ENCODE measurements around the gene TUT7.

Gene TUT7

DNA sequence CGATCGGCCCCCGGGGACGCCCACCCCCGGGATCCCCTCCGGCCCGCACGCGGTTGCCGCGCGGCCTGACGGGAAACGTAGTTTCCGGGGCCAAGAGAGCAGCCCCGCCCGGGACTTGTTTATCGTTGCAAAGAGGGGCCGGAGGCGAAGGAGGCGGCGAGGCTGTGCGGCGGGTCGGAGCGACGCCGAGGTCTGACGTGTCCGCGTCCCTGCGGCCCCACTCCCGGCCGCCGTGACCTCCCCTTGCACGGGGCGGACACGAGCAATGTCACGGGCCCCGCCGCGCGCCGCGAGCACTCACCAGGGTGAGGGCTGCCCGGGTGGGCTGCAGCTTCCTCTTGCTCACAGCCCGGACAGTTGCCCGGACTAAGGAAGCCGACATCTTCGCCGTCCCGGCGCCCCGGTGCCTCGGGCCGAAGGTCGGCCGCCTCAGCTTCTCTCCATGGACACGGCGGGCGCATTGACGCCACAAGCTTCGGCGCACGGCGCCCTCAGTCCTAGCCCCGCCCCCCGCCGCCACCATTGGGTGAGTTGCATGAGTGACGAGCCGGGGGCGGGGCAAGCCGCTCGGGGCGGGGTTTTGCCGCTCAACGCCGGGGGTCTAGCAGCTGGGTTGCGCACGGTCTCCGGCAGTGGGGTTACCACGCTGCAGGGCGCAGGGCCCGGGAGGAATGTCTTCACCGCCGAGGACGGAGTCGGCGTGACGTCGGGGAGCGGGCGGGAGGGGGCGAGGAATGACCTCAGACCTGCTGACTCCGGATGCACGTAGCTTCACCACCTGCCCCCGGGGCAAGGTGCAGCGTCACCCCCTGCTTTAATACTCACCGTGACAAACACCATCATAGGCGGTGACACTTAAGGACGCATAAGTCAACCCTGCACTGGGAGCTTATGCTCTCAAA, 71.9 kb downstream of the TUT7 start, which contains the start of gene ISCA1:
Gene ISCA1, minus strand, starts transcription at position 462 of the 902 bp plus-strand sequence. Its CDS starts 80 bp downstream, at position 382.
- H3K9me2 ChIP-seq (replicated peaks; ENCODE audit: control insufficient read depth, low read length) = no peaks in the 10 kb centered on the region
- TF ChIP-seq, protein P1, sequence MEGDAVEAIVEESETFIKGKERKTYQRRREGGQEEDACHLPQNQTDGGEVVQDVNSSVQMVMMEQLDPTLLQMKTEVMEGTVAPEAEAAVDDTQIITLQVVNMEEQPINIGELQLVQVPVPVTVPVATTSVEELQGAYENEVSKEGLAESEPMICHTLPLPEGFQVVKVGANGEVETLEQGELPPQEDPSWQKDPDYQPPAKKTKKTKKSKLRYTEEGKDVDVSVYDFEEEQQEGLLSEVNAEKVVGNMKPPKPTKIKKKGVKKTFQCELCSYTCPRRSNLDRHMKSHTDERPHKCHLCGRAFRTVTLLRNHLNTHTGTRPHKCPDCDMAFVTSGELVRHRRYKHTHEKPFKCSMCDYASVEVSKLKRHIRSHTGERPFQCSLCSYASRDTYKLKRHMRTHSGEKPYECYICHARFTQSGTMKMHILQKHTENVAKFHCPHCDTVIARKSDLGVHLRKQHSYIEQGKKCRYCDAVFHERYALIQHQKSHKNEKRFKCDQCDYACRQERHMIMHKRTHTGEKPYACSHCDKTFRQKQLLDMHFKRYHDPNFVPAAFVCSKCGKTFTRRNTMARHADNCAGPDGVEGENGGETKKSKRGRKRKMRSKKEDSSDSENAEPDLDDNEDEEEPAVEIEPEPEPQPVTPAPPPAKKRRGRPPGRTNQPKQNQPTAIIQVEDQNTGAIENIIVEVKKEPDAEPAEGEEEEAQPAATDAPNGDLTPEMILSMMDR (IDR thresholded peaks at IDR 0.05; ENCODE audit: low read depth, low read length, poor library complexity, severe bottlenecking) = no peak
- TF ChIP-seq EZH2phosphoT487 (IDR thresholded peaks at IDR 0.05; ENCODE audit: borderline replicate concordance, low read length) = no peak
- H4K20me1 ChIP-seq (ENCODE audit: control insufficient read depth, insufficient read depth, low read depth, low read length) = peaks cover 11% of the 10 kb centered on the region; the same call in 1 of the 2 replicates
- H3K4me2 ChIP-seq (ENCODE audit: low read length) = peak within 1 kb of the TSS; percentile 99
- peaks cover 41% of the 10 kb centered on the region for H3K4me1 ChIP-seq (ENCODE audit: control insufficient read depth, low read length)
- H3F3A ChIP-seq (ENCODE audit: control insufficient read depth, insufficient read depth) = peaks cover 10% of the 10 kb centered on the region
- no peaks in the 10 kb centered on the region for H3K9me3 ChIP-seq (ENCODE audit: control insufficient read depth, insufficient read depth, low read length)
- peaks cover 32% of the 10 kb centered on the region for H3K36me3 ChIP-seq (ENCODE audit: control insufficient read depth, low read length)
- peak within 1 kb of the TSS; percentile 74 for H3K27ac ChIP-seq (ENCODE audit: low read depth, low read length)
- no peaks in the 10 kb centered on the region for H3K27me3 ChIP-seq (ENCODE audit: control insufficient read depth, low read length)
- H3K4me3 ChIP-seq (ENCODE audit: low read length) = peak within 1 kb of the TSS; percentile 99
- H3K79me2 ChIP-seq (ENCODE audit: control insufficient read depth, low read length) = peaks cover 46% of the 10 kb centered on the region

DNA sequence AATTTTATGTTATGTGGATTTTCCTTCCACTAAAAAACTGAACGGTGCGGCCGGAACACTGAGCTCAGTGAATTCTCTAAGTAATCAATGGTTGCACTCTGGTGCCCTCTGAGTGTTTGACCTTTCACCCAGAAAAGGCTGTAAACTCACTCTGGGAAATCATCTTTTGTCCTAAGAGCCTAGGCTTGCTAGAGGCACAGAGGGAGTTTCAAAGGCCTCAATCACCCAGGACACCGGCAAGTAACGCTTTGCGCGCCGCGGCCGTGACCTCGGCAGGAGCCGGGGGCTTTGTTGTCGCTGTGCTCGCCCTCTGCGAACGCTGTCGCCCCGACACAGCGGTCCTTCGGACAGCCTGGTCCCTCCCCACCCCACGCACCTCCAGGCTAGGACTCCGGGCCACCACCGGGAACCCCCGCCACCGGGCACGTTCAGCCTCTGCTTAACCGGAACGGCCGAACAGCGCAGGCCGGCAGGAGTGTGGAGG, 72.6 kb downstream of the TUT7 start:
- Histone ChIP-seq H3K9me2 (replicated peaks; ENCODE audit: control insufficient read depth, low read length) (no peaks in the 10 kb centered on the region), H3K27ac (ENCODE audit: low read depth, low read length) (peak overlapping the region; percentile 74), H3K9me3 (ENCODE audit: control insufficient read depth, insufficient read depth, low read length) (no peaks in the 10 kb centered on the region), H3K79me2 (ENCODE audit: control insufficient read depth, low read length) (peaks cover 53% of the 10 kb centered on the region), H4K20me1 (ENCODE audit: control insufficient read depth, insufficient read depth, low read depth, low read length) (peaks cover 11% of the 10 kb centered on the region; the same call in 1 of the 2 replicates), H3K27me3 (ENCODE audit: control insufficient read depth, low read length) (no peaks in the 10 kb centered on the region), H3K4me1 (ENCODE audit: control insufficient read depth, low read length) (peaks cover 35% of the 10 kb centered on the region), H3F3A (ENCODE audit: control insufficient read depth, insufficient read depth) (peaks cover 10% of the 10 kb centered on the region), H3K4me2 (ENCODE audit: low read length) (peak overlapping the region; percentile 99), H3K36me3 (ENCODE audit: control insufficient read depth, low read length) (peaks cover 34% of the 10 kb centered on the region), H3K4me3 (ENCODE audit: low read length) (peak overlapping the region; percentile 99)
- no peak for TF ChIP-seq EZH2phosphoT487 (IDR thresholded peaks at IDR 0.05; ENCODE audit: borderline replicate concordance, low read length)
- TF ChIP-seq, protein P1 (IDR thresholded peaks at IDR 0.05; ENCODE audit: low read depth, low read length, poor library complexity, severe bottlenecking) = no peak

DNA sequence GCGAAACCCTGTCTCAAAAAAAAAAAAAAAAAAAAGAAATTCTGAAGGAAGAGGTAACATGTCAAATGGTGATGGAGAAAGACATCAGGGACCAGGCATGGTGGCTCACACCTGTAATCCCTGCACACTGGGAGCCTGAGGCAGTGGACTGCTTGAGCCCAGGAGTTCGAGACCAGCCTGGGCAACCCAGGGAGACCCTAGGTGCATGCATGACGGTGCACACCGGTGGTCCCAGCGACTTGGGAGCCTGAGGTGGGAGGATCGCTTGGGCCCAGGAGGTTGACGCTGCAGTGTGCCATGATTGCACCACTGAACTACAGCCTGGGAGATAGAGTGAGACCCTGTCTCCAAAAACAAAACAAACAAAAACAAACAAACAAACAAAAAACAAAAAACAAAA, 73.6 kb downstream of the TUT7 start:
- Histone ChIP-seq H3K9me2 (replicated peaks; ENCODE audit: control insufficient read depth, low read length) (no peaks in the 10 kb centered on the region), H3K4me2 (ENCODE audit: low read length) (peak overlapping the region; percentile 99), H3K9me3 (ENCODE audit: control insufficient read depth, insufficient read depth, low read length) (no peaks in the 10 kb centered on the region), H3K4me3 (ENCODE audit: low read length) (peak overlapping the region; percentile 99), H3K4me1 (ENCODE audit: control insufficient read depth, low read length) (peaks cover 30% of the 10 kb centered on the region), H3K27me3 (ENCODE audit: control insufficient read depth, low read length) (no peaks in the 10 kb centered on the region), H3K27ac (ENCODE audit: low read depth, low read length) (no peak overlapping the region), H4K20me1 (ENCODE audit: control insufficient read depth, insufficient read depth, low read depth, low read length) (peaks cover 11% of the 10 kb centered on the region; the same call in 1 of the 2 replicates), H3K79me2 (ENCODE audit: control insufficient read depth, low read length) (peaks cover 62% of the 10 kb centered on the region), H3K36me3 (ENCODE audit: control insufficient read depth, low read length) (peaks cover 34% of the 10 kb centered on the region), H3F3A (ENCODE audit: control insufficient read depth, insufficient read depth) (peaks cover 8% of the 10 kb centered on the region)
- TF ChIP-seq, protein P1 (IDR thresholded peaks at IDR 0.05; ENCODE audit: low read depth, low read length, poor library complexity, severe bottlenecking) = no peak
- no peak for TF ChIP-seq EZH2phosphoT487 (IDR thresholded peaks at IDR 0.05; ENCODE audit: borderline replicate concordance, low read length)
